Measurements from ENCODE around the gene ZNF804B. TPM values are rescaled to one million over a fixed set of nuclear protein-coding genes. Genes with fewer than 3 reads are reported as not detected.

The ZNF804B gene
- total RNA-seq, 1 experiment from 2014 or later, result not detected

DNA sequence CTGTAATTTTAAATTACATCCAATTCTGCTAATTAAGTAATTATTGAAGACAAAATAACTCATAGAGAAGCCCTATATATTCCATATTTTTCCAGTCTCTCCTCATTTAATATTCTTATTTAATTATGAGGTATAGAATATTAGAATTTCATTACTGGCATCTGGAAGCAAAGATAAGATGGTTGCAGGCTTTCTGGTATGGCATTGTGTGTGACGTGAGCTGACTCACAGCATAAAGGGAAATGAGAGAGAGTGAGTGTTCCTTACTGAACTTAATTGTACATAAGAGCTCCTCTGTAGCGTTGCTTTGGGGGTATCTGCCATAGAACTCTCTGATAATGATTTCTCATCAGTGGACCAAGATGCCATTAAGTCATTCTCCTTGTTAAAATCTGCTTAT lies 163.4 kb downstream of the ZNF804B start:
- H3K9me3 ChIP-seq (ENCODE audit: insufficient read depth, low read depth), result no peaks in the 10 kb centered on the region
- H3K4me1 ChIP-seq (replicated peaks; ENCODE audit: insufficient read depth), result no peaks in the 10 kb centered on the region
- no peak overlapping the region for H3K27ac ChIP-seq
- no peak overlapping the region for H3K4me3 ChIP-seq
- no peak overlapping the region for H3K4me2 ChIP-seq
- ChIA-PET CTCF (no interaction called here), POLR2A (ENCODE audit: unreplicated experiment) (interaction anchor here (0.7 kb wide), 1 partner anchor 13 kb away, joined by 6 read pairs; no protein-coding TSS in a partner anchor)
- no peak overlapping the region for H2AFZ ChIP-seq
- no peaks in the 10 kb centered on the region for H3K27me3 ChIP-seq (ENCODE audit: insufficient read depth, low read depth)
- intact Hi-C loops (cut with micrococcal nuclease; ENCODE audit: unreplicated experiment), result no loop called here
- no peaks in the 10 kb centered on the region for H4K20me1 ChIP-seq (ENCODE audit: insufficient read depth)
- no peak for DNase-seq
- H3K36me3 ChIP-seq (ENCODE audit: low read depth), result no peaks in the 10 kb centered on the region
- no peaks in the 10 kb centered on the region for H3F3A ChIP-seq (ENCODE audit: insufficient read depth, low read depth)
- no TSS peak for BruUV-seq (replicated peaks)
- H3K9me2 ChIP-seq (ENCODE audit: insufficient read depth), result no peaks in the 10 kb centered on the region
- H3K79me2 ChIP-seq (ENCODE audit: low read depth), result no peaks in the 10 kb centered on the region
- TF ChIP-seq CTCF (conservative IDR thresholded peaks at IDR 0.05), result no peak
- TF ChIP-seq EZH2 (IDR thresholded peaks at IDR 0.05; ENCODE audit: low read depth), result no peak

GRCh38 chr7:88928276-88928675 lies 168.8 kb downstream of the ZNF804B start:
- TF ChIP-seq EZH2 (IDR thresholded peaks at IDR 0.05; ENCODE audit: low read depth) (no peak), CTCF (conservative IDR thresholded peaks at IDR 0.05) (no peak)
- Histone ChIP-seq H3K9me3 (ENCODE audit: insufficient read depth, low read depth) (no peaks in the 10 kb centered on the region), H3K79me2 (ENCODE audit: low read depth) (no peaks in the 10 kb centered on the region), H3K9me2 (ENCODE audit: insufficient read depth) (no peaks in the 10 kb centered on the region), H3K4me2 (no peak overlapping the region), H3K27me3 (ENCODE audit: insufficient read depth, low read depth) (no peaks in the 10 kb centered on the region), H3K4me3 (no peak overlapping the region), H4K20me1 (ENCODE audit: insufficient read depth) (no peaks in the 10 kb centered on the region), H3K36me3 (ENCODE audit: low read depth) (no peaks in the 10 kb centered on the region), H3F3A (ENCODE audit: insufficient read depth, low read depth) (no peaks in the 10 kb centered on the region), H2AFZ (no peak overlapping the region), H3K27ac (no peak overlapping the region), H3K4me1 (replicated peaks; ENCODE audit: insufficient read depth) (no peaks in the 10 kb centered on the region)
- POLR2A ChIA-PET (ENCODE audit: unreplicated experiment), result no interaction called here
- CTCF ChIA-PET, result no interaction called here
- BruUV-seq (replicated peaks), result no TSS peak
- DNase-seq, result no peak
- intact Hi-C loops (cut with micrococcal nuclease; ENCODE audit: unreplicated experiment), result no loop called here

DNA sequence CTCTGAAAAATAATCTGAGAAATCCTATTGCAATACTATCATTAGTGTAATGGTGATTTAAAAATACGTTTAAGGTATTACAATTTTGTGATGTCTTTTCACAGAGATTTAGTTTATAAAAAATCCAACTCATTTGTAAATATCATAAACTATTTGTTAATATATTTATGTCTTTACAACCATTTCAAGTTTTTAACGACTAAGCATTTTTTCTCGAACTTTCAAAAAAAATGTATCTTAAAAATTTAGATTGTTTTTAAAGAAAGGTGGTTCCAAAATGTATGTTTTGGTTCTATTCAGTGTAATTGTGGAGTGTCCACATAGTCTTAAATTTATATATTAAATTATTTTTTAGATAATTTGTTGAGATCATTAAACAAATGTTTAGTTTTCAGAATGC lies 170.2 kb downstream of the ZNF804B start:
- ChIA-PET POLR2A (ENCODE audit: unreplicated experiment) (no interaction called here), CTCF (no interaction called here)
- Histone ChIP-seq H3K4me1 (replicated peaks; ENCODE audit: insufficient read depth) (no peaks in the 10 kb centered on the region), H3K27ac (no peak overlapping the region), H3K27me3 (ENCODE audit: insufficient read depth, low read depth) (no peaks in the 10 kb centered on the region), H3F3A (ENCODE audit: insufficient read depth, low read depth) (no peaks in the 10 kb centered on the region), H3K36me3 (ENCODE audit: low read depth) (no peaks in the 10 kb centered on the region), H3K79me2 (ENCODE audit: low read depth) (no peaks in the 10 kb centered on the region), H3K9me2 (ENCODE audit: insufficient read depth) (no peaks in the 10 kb centered on the region), H4K20me1 (ENCODE audit: insufficient read depth) (no peaks in the 10 kb centered on the region), H3K4me2 (no peak overlapping the region), H3K4me3 (no peak overlapping the region), H2AFZ (no peak overlapping the region), H3K9me3 (ENCODE audit: insufficient read depth, low read depth) (no peaks in the 10 kb centered on the region)
- no peak for DNase-seq
- TF ChIP-seq CTCF (conservative IDR thresholded peaks at IDR 0.05) (no peak), EZH2 (IDR thresholded peaks at IDR 0.05; ENCODE audit: low read depth) (no peak)
- BruUV-seq (replicated peaks), result no TSS peak
- intact Hi-C loops (cut with micrococcal nuclease; ENCODE audit: unreplicated experiment), result no loop called here
